HG02642 (cell line): ENCODE results near the gene ADAM15.

ENCODE experiments used
- ATAC-seq: cut with Tn5 transposase; IDR thresholded peaks from one replicate; pipeline ENCODE4 v1.9.1; 2021; ENCODE audit warnings: mild to moderate bottlenecking; ENCODE audit not compliant: unreplicated experiment, poor library complexity

ADAM15 gene

GRCh38 chr1:155049651-155050559 lies 1.2 kb upstream of the ADAM15 start:
- ATAC-seq, result no peak

- no peak for ATAC-seq
Measured at GRCh38 chr1:155051342-155051776, 243 bp downstream of the ADAM15 start.

- peak; percentile 7 for ATAC-seq
Measured at GRCh38 chr1:155051777-155052398, 772 bp downstream of the ADAM15 start.

GRCh38 chr1:155052439-155053395 lies 1.6 kb downstream of the ADAM15 start:
- no peak for ATAC-seq

- no peak for ATAC-seq
Measured at GRCh38 chr1:155053531-155054105, 2.5 kb downstream of the ADAM15 start.

- no peak for ATAC-seq
Measured at GRCh38 chr1:155057104-155057503, 6.0 kb downstream of the ADAM15 start.

GRCh38 chr1:155057788-155058211 lies 6.7 kb downstream of the ADAM15 start:
- ATAC-seq, result no peak

- ATAC-seq, result no peak
Measured at GRCh38 chr1:155060736-155061135, 9.6 kb downstream of the ADAM15 start.

- peak; percentile 38 for ATAC-seq
Measured at GRCh38 chr1:155061381-155062150, 10.4 kb downstream of the ADAM15 start.

GRCh38 chr1:155062151-155062686 lies 11.1 kb downstream of the ADAM15 start:
- no peak for ATAC-seq

- peak; percentile 8 for ATAC-seq
Measured at GRCh38 chr1:155062702-155063411, 11.7 kb downstream of the ADAM15 start.

- ATAC-seq, result peak; percentile 78
Measured at GRCh38 chr1:155063550-155064110, 12.5 kb downstream of the ADAM15 start, which contains the start of gene EFNA4. Gene EFNA4 (plus strand): TSS chr1:155063740. CDS start chr1:155063824, 84 bp downstream.

- peak; percentile 14 for ATAC-seq
Measured at GRCh38 chr1:155064111-155064831, 13.2 kb downstream of the ADAM15 start.

GRCh38 chr1:155064832-155065429 lies 13.8 kb downstream of the ADAM15 start:
- no peak for ATAC-seq

- no peak for ATAC-seq
Measured at GRCh38 chr1:155066777-155067176, 15.7 kb downstream of the ADAM15 start.

- ATAC-seq, result no peak
Measured at GRCh38 chr1:155068599-155068998, 17.5 kb downstream of the ADAM15 start.

- no peak for ATAC-seq
Measured at GRCh38 chr1:155069551-155070157, 18.5 kb downstream of the ADAM15 start.
